AML-193 (cell line): Measurements from ENCODE around the gene LFNG.

Experiments
- DNase-seq, 2 experiments: peaks; one replicate each; lab custom pipeline; 2025; lab: John Stamatoyannopoulos, UW

The LFNG gene

DNA sequence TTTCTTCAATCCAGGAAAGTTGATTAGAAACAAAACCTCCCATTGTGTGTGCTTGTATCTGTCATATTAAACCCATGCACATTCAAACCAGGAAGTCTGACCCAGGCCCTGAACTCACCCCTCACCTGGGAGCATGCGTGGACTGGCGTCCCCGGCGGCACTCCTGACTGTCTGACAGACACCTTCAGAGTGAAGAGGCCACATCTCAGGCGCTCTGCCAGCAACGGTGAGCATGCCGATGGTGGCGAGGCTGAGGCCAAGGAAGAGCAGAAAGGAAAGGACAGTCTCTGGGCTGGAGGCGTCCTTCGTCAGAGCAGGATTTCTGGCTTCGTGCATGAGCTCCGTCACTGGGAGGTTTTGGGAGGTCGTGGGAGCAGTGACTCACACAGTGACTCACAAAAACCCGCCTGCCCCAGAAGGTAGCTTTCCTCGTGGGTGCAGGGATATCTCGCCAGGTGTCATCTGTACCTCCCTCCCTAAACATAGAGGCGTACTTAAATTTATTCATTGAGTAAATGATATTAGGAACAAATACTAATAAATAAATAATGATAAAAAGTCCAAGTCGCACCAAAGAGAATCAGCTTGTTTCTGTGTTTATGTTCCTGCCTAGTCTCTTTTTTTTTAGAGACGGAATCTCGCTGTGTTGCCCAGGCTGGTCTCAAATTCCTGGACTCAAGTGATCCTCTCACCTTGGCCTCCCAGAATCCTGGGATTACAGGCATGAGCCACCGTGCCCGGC lies 52.7 kb downstream of the LFNG start:
- DNase-seq = no peak

DNA sequence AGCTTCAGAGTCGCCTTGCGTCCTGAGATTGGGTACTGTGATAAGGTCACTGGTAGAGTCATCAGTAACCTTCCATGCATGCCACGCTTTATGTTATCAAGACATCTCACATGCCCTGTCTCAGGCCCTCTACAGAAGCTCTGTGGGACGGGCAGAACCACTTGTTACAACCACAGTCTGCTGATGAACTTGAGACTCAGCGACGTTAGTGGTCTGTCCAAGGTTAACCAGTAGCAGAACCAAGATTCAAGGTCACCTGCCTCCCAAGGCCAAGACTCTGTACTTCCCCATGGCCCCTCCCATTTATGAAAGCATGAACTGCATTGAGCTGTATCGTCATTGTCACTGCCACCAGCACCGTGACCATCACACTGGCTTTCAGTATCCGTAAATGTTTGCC lies 54.2 kb downstream of the LFNG start:
- DNase-seq = no peak

DNA sequence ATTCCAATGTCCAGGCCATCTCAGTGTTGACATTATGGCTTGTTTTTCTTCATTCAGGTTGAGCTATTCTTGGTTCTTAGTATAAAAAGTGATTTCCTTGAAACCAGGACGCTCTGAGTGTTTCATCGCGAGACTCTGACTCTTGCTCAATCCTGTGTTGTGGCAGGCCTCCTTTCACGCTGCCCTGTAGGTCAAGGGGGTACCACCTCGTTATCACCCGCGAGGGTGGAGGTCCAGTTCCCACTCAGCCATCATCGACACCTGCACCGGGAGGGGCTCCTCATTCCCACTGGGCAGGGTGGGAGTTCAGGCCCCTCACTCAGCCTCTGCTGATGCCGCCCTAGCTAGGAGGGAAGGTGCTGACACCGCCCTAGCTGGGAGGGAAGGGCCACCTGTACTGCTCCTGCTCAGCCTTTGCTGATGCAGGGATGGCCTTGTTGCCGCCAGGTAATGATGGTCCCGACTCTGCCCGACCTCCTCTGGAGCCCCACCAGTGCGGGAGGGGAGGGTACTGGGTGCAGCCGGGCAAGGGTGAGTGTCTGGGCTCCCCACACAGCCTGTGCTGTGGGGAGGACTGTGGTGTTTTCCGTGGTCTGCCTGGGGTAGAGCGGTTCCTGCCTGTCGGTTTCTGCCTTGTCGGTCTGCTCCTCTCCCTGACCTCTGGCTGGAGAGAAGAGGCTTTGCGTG lies 55.6 kb downstream of the LFNG start:
- no peak for DNase-seq

DNA sequence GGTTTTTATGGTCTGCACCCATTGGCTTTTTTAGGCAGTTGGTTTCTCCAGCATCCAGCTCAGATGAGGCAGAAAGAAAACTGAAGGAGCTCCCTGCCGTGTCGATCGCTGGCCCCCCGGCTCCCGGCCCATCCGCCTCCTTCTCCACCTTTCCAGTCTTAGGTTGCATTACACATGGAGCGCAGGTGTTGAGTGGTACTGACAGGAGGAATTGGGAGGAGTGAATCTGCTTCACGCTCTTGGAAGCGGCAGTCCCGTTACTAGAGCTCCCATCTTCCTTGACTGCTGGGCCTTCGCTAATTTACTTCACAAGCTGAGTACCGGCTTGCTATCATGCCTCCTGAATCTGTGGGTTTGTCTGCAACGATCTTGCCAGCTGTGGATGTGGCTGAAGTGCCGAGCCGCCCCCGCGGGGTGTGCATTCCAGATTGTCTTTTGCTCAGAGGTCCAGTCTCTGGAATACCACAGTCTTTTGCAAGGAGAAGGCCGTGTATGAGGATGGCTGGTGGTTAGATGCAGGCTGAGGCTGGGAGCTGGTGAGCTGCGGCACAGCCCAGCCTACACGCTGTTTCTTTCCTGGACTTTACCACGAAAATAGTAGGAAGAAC lies 56.3 kb downstream of the LFNG start:
- DNase-seq = no peak

DNA sequence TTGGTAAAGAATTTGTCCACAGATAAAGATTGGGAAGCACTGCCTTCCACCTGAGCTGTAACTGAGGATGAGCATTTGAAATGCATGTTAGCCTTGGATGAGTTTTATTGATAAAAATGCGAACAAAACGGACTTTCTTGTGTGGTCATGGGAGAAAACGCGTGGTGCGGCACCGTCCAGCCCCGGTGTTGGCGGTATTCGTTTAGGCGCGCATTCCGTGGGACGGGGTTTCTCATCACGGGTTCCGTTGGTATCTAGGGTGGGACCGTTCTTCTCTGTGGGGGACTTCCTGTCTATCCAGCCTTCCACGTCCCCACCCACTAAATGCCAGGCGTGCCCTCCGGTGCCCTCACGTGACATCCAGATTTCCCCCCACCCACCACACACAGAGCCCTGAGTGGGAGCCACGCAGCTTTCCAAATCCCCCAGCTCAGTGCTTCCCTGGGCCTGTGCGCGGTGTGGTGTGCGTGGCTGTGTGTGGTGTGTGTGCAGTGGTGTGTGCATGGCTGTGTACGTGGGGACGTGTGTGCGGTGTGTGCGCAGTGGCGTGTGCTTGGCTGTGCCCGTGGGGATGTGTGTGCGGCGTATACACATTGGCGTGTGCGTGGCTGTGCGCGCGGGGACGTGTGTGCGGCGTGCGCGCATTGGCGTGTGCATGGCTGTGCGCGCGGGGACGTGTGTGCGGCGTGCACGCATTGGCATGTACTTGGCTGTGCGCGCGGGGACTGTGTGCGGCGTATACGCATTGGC lies 57.3 kb downstream of the LFNG start:
- no peak for DNase-seq
